Transverse colon (tissue), 3 donors: Measurements from ENCODE around the gene SPP1.

ENCODE experiments used
- EP300 ChIP-seq: sonication (generic); formaldehyde crosslinking; IDR thresholded peaks from one replicate; pipeline ENCODE4 v1.6.1; 2017; ENCODE audit warnings: antibody characterized with exemption, low read depth
- POLR2A ChIP-seq: fragments of 450-650 bp; IDR thresholded peaks from one replicate; pipeline ENCODE4 v1.6.1; 2016; ENCODE audit warnings: antibody characterized with exemption, mild to moderate bottlenecking, moderate library complexity
- TF ChIP-seq, protein P1 (sequence below), 5 experiments: fragments of 200-600 bp in 3 of 5; fragments of 450-650 bp in 2 of 5; sonication (generic) in 3 of 5; IDR thresholded peaks; 1 replicate in 2 of 5; 2 replicates in 3 of 5; pipeline ENCODE4 v1.5.1; 2016 to 2017; ENCODE audit warnings: antibody characterized with exemption in 5 of 5, inconsistent platforms in 3 of 5, mild to moderate bottlenecking in 2 of 5, moderate library complexity in 1 of 5

- TF ChIP-seq POLR2A (no peak), EP300 (no peak)
- TF ChIP-seq, protein P1, sequence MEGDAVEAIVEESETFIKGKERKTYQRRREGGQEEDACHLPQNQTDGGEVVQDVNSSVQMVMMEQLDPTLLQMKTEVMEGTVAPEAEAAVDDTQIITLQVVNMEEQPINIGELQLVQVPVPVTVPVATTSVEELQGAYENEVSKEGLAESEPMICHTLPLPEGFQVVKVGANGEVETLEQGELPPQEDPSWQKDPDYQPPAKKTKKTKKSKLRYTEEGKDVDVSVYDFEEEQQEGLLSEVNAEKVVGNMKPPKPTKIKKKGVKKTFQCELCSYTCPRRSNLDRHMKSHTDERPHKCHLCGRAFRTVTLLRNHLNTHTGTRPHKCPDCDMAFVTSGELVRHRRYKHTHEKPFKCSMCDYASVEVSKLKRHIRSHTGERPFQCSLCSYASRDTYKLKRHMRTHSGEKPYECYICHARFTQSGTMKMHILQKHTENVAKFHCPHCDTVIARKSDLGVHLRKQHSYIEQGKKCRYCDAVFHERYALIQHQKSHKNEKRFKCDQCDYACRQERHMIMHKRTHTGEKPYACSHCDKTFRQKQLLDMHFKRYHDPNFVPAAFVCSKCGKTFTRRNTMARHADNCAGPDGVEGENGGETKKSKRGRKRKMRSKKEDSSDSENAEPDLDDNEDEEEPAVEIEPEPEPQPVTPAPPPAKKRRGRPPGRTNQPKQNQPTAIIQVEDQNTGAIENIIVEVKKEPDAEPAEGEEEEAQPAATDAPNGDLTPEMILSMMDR (IDR thresholded peaks at IDR 0.05) = no peak
These were observed 27.7 kb downstream of the SPP1 start for GRCh38 chr4:88003261-88003660.
